HG02870 (cell line): ENCODE data around the gene TAF1B.

ENCODE experiments used
- ATAC-seq: cut with Tn5 transposase; IDR thresholded peaks from one replicate; pipeline ENCODE4 v1.9.1; 2021; ENCODE audit warnings: mild to moderate bottlenecking, moderate library complexity; ENCODE audit not compliant: unreplicated experiment

Gene TAF1B

DNA sequence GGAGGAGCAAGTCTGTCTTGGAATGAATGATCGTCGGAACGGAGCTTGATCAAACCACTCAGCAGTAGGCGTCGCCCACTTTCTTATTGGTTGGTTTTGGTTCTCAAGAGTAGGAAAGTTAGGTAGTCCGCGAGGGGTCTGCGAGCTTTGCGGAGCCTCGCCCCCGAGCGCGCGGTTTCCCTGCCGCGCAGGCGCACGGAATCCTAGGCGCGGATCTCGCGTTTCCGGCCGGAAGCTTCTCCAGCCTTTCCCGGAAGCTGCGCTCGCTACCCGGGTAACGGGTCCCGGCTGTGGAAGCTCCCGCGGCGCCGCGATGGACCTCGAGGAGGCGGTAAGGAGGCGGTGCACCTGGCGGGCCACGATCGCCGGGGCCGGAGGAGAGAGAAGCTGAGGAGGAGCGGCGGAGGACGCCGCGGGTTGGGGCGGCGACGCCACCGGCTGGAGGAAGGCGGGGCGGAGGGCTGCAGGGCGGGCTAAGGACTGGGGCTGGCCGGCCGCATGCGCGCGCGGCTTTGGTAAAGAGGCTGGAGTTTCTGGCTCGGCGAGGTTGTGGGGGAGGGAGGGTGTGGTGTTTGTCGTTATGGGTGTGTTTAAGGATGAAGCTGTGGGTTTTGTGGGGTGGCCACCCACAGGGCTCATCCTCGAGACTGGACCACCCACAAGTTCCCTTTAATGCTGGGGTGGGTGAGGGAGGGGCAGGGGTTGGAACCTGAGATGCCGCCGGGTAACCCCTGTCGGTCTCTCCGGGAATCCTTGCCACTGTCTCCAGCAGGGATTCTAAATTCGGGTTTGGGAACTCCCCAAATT is at the start of gene TAF1B:
Gene TAF1B (plus strand): TSS at position 246 of the 807 bp plus-strand sequence. CDS start 68 bp downstream, at position 314.
- peak; percentile 83 for ATAC-seq

DNA sequence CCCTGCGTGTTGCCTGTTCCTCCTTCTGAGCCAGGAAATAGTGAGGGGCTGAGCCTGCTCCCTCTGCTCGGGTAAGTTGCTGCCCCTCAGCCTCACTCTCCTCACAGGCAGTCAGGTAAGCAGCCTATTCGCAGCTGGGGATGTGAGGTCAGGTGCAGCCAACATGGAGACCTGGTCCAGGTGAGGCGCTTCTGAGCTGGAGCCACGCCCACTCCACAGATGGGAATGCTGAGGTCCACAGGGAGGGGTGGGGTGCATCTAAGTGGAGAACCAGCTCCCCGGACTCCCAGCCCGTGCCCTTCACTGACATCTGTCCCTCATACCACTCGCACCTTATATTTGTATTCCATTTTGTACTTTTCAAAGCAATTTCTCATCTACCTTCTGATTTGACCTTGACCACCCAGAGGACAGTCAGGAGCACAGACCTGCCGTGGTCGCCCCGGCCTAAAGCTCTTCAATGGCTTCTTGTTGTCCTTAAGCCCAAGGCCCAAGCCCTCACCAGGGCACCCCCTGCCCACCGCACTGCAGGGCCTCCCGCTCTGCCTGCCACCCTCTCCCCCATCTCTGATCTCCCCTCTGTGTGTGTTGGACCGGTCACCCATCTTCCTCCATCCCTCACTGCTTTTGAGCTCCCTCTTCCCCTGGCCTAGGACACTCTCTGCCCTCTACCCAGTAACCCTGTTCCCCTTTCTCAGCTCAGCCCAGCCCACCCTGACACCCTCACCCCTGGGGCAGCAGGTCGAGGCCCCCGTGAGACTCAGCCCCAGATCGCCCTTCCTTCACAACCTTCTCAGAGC is 49.2 kb upstream of the TAF1B start:
- no peak for ATAC-seq

DNA sequence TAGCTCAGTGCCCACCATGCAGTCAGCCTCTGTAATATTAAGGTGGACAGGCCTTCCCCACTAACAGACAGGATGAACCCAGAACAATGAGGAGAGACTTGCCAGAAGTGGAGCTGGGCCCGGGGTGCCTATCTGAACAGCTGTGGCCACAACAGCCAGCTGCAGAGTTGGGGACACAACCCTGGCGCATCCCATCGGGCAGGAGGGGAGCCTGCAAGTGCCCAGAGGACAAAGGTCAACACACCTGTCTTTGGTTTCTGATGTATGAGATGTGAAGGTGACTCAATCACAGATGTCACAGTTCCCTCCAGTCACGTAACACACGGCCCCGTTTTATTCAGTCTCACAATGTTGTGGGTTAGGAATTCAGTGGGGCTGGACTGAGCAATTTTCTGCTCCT is 48.2 kb upstream of the TAF1B start:
- ATAC-seq: no peak

DNA sequence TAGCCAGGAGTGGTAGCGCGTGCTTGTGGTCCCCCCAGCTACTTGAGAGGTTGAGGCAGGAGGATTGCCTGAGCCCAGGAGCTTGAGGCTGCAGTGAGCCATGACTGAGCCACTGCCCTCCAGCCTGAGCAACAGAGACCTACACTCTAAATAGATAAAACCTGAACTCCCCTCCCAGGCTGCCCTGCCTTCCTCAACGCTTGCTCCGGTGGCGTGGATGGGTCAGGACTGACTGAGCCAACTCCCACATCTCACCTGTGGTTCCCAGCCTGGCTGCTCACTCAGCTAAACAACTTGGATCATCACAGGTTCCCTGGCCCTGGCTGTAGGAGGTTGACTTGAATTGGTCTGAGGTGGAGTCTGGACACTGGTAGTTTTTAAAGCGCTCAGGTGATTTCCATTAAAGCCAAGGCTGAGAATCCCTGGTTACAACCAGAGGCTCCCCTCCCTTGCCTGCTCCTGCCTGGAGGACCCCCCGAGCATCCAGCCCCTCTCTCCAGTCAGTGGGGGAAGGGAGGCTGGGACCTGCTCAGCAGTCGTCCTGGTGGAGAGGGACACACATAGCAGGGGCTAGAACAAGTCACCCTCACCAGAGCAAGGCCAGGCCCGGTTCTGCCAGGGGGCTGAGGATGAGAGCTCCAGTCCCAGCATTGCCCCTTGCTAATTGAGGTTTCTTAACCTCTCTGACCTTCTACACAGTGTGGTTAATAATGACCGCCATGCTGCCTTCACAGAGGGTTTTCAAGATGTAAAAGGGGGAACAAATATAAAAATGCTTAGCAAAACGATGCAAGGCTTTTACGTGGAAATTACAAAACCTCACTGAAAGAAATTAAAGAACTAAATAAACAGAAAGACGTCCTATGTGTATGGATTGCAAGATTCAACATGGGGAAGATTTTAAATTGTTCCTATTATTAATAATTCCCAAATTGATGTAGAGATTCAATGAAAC is 46.9 kb upstream of the TAF1B start:
- ATAC-seq: no peak

DNA sequence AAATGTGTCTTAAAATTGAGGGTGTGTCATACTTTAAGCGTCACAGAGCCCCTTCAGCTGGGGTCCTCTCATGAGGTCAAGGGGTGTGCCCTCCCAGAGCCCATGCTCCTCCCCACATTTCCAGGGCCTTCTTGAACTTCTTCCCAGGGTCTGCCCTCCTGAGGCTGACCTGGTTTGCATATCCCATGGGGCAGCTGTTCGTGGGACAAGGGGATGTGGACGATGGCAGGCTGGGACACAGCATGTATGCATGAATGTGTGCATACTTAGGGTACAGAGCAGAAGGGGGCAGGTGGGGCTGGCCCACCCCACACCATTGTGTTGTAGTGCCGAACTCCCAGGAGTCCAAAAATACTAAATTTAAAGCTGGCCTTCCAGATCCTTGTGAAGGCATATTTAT is 46.2 kb upstream of the TAF1B start:
- no peak for ATAC-seq

DNA sequence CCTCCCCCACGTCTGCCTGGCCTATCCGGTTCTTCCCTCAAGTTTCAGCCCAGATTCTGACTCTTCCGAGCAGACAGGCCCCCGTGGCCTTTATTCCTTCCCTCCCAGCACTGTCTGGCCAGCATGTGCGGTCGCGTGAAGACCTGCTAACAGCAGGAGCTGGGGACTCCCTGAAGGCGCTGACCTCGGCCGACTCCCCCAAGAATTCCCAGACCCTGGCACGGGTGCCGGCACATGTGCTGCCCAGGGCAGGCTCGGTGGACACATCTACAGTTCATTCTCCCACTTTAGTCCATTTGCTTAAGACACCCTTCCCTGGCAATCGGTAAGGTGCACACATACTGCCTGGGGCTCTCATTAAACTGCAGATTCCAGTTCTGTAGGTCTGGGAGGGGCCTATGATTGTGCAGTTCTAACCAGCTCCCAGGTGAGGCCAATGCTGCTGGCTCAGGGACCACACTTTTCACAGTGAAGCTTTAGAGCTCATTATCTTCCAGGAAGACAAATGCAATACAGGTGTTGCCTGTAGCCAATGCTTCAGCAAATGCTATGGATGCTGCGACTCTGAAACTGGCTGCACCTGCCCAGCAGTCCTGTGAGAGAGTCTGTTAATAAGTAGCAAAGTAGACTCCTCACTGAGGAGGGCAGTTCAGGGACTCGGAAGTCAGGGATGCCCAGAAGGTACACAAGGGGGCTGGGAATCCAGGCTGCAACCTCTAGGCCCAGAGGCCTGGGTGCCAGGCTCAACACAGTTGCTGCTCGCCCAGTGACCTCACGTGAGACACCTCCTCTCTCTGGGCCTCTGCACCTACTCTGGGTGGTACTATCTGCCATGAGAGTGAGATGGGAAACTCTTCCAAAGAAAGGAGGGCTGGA is 45.4 kb upstream of the TAF1B start:
- no peak for ATAC-seq

DNA sequence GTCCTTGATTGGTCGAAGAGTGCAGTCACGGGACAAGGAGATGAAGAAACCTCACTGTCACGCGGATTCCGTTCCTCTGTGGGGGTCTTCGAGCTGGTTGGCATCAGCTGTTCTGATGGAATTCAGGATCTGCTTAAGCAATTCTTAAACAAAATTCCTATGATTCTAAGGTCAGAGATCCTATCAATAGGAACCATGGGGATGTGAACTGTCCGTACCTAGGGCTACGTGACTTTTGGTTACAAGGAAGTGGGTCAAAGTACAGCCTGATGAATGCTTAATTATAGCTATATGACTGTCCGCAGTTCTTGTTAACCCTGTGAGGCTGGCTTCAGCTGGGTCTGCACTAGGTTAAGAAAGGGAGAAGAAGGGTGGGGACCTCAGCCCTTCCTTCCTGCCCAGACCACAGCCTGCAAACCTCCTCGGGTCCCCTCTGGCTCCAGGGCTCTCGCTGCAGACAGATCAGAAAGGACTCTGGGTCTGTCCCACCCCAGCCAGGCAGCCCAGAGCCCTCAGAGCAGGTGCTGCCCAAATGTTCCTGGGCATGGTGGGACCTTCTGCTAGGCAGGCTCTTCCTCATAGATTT is 44.2 kb upstream of the TAF1B start:
- no peak for ATAC-seq

DNA sequence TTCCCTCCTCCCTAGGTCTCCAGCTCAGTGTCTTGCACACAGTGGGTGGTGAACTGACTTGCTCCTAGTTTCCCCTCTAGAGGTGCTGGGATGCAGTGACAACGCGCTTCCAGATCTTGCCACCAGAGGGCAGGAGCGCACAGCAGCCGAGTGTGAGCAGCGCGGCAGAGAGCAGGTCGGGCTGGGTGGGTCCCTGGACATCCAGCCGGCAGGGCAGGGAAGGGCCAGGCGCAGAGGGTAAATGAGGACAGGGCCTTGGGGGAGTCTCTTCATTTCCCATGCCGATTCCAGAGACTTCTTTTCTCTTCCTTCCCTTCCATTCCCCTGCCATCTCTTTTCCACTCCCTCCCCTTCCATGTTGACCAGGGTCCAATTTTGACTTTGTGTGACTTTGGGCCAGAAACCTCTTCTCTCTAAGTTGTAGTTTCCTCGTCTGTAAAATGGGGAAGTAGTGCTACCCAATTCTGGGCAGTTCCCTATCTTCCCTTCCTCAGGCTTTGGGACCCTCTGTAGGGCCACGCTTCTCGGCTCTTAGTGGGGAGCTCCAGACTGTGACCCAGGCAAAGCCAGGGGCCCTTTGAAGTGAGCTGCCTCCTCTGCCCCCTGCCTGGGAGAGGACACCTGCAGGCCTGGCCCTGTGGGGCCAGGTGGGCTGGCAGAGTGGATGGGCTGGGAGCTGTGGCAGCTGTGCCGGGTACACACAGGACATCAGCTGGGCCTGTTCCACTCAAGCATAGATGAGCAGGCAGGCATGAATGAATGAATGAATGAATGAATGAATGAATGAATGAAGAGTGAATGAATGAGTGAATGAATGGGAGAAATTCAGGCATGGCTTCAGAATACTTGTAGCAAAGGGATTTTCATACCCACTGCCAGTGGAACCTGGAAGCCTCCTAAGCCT is 43.3 kb upstream of the TAF1B start:
- peak; percentile 76 for ATAC-seq

DNA sequence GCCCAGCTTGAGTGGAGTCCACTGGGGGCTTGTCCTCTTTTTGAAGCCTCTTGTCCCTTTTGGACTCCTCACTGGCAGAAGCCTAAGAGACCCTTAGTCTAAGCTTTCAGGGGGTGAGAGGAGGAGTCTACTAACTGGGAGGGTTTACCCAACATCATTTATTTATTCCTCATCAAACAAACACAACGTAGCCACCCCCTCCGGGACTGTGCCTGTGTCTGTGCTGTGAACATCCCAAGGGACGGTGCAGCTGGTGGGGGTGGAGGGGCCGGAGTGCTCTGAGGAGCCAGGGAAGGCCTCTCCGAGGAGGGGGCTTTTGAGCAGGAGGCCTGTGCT is 42.7 kb upstream of the TAF1B start:
- ATAC-seq: no peak

DNA sequence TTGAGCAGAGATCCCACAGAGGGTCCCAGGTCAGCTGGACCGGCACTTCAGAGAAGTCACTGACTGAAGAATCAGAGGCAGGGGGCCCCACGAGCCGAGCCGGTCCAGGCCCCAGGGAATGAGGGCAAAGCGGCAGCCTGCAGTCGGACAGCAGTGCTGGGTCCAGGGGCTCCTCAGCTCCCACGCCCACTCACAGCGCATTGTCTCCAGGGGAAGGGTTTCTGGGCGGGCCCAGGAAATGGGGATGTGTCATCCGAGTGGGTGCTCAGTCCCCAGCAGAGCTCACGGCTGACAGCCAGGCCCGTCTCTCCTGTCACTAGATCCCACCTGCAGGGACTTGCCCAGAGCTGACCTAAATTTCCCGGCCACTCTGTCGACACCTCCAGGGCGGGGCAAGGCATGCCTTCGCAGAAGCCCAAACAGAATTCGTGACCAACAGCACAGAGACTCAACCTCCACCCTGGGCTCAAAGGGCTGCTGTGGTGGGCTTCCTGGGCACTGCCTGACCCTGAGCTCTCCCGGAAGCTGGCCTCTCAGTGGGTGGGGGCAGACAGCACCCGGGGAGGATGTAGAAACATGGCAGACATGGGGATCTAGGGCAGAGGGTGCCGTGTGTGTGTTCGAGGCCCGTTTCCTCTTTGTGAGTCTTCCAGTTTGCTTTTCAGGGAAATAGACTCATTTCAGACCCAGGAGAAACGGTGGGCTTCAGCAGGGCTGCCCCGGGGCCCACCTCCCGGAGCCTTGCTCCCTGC is 42.1 kb upstream of the TAF1B start:
- no peak for ATAC-seq

DNA sequence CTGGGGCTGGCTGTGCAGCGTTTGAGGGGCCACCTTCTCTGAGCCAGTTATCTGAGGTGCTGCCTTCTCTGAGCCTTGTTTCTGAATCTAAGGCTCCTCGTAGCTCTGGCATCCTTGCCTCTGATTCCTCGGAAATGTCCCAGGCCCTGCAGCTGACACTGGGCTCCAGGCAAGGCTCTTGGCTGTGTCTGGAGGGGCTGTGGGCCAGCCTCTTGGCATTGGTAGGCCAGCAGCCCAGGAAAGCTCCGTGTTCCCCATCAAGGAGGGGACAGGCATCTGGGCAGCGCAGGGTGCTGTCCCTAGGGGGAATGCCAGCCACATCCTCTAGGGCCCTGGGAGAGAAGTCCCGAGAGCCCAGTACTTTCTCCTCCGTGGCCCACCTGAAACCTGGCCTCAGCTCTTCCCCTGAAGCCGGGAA is 40.7 kb upstream of the TAF1B start:
- no peak for ATAC-seq

DNA sequence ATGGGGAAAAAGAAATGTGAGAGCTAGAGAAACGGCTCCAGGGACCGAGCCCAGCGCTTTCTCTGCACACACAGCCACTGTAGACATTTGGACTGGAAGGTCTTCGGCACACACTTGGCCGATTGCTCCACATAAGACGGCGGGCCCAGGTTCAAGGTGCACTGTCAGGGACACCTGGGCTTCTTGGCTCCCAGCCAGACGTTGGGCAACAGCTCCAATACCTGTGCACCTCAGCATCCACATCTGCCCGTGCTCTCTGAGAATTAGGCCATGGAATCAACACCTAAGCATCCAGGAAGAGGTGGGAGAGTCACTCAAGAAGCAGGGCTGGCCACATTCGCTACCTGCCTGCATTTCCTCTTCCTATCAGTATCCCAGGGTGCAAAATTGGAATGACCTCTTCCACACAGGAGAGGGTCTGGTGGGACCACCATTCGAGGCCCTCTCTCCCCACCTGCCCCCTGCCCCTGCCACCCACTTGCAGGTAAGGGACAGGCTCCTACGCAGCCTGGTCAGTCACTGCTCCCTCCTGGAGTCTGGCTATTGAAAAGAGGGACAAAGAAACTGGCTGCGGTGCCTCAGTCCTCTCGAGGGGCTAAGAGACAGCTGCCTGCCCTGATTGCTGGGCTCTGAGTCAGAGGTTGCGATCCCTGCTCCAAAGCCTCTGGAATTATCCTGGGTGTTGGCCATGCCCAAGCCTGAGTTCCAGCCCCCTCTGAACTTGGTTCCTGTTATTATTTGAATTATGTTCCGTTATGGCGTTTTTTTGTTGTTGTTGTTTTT is 40.1 kb upstream of the TAF1B start:
- no peak for ATAC-seq

DNA sequence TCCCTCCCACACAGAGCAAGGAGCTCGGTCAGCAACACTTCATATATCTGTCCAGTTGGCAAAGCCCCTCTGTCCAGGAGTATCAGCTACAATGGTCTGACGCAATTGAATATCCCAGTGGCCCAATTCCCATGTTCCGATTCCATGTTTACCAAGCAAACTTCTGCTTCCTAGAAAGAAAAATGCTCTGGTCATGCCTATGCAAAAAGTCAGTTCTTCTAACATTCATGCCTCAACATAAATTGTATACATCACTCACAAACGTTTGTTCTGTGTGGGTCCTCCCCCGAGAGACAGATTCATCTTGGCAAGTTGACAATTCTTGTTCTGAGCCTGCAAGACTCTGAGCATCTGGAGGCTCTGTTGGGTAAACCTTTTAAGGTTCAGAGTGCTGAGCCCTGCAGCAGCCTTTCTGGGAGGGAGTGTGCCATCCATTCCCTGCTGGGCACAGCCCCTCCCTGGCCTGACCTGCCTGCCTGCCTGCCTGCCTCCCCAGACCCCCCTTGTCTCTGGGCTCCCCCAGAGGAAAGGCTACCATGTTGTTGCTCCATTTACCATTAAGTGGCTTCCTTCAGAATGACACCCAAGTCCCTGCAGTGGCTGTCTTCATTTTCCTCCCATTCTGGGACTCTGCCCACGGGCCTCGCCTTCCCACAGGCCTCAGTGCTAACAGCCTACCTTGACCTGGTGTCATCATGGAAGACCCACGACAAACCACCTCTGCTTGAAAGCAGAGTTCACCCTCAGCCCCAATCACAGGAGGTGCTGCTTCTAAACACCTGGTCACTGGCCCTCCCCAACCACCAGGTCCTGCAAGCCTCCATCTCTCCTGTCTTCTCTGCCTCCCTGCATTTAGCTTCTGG is 37.6 kb upstream of the TAF1B start:
- ATAC-seq: no peak

DNA sequence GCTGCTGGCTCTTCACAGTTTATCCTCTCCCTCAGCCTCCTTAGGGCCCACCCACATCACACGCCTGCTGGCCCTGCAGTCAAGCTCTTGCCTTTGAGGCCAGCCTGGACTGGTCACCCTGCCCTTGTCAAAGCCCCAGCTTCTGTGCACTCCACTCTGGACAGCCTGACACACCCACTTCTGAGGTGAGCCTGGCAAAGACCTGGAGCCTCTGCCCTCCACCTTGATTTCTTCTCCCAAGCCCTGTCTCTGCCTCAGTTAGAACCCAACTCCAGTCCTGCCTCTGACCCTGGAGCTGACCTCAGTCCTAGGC is 37.0 kb upstream of the TAF1B start:
- ATAC-seq: no peak

DNA sequence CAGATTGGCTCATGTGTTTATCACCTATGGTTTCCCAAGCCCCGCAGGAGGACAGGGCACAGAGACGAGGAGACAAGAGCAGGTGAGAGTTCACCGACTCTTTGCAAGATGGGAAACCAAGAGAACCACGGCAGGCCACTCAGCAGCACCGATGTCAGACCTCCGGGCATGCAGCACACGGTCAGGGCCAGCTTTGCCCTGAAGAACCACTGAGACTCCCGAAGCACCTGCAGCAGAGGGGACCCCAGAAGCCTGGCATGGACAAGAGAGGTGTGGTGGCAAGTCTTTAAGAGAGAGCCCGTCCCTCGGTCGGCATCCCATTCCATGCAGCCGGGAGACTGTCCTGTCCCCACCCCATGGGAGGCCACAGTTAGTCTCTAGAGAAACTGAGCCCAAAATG is 36.6 kb upstream of the TAF1B start:
- no peak for ATAC-seq

DNA sequence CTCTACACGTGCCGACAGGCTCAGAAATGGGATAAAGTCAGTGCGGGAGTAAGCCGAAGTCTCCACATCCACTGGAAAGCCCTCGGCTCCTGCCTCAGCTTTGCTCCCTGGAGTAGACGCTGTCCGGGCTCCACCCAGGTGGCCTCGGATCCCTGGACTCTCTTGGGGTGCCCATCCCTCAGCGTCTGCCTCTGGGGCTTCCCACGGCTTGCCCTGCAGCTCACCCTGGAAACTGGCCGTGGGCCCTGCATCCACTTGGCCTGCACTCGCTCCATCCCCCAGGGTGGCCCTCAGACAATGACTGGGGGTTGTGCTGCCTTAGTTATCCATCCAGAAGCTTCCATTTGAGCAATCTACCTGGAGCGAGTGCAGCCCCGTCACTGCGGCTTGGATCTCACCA is 36.2 kb upstream of the TAF1B start:
- ATAC-seq: no peak
